ENCODE results near the gene RHOBTB3.

GRCh38 chr5:95798048-95798447, 66.9 kb downstream of the RHOBTB3 start:
- TF ChIP-seq POLR2A (IDR thresholded peaks at IDR 0.05) (no peak), EP300 (IDR thresholded peaks at IDR 0.05) (no peak), CTCF (IDR thresholded peaks at IDR 0.05) (no peak)
